TTC549 (cell line): ENCODE results near the gene TINAGL1.

ENCODE experiments used
- FAIRE-seq: peaks from 2 replicates; lab custom pipeline; 2012; peaks lifted over from hg19 to GRCh38; lab: Jason Lieb, UNC

The TINAGL1 gene

GRCh38 chr1:31576201-31576669 is at the start of gene TINAGL1:
Gene TINAGL1, plus strand, starts transcription at chr1:31576515. Its CDS starts 634 bp downstream, at chr1:31577149.
- no peak for FAIRE-seq

GRCh38 chr1:31529999-31530684 is 46.2 kb upstream of the TINAGL1 start:
- FAIRE-seq: no peak

- FAIRE-seq: no peak
Observed at GRCh38 chr1:31531177-31531999, 44.9 kb upstream of the TINAGL1 start.

GRCh38 chr1:31532173-31532572 is 44.1 kb upstream of the TINAGL1 start:
- FAIRE-seq: no peak

GRCh38 chr1:31535561-31535960 is 40.8 kb upstream of the TINAGL1 start:
- no peak for FAIRE-seq

GRCh38 chr1:31539329-31539728 is 37.0 kb upstream of the TINAGL1 start:
- FAIRE-seq: no peak

- FAIRE-seq: no peak
Observed at GRCh38 chr1:31541194-31541593, 35.1 kb upstream of the TINAGL1 start.

GRCh38 chr1:31545927-31546540 is 30.3 kb upstream of the TINAGL1 start:
- FAIRE-seq: no peak

- no peak for FAIRE-seq
Observed at GRCh38 chr1:31548534-31548906, 27.8 kb upstream of the TINAGL1 start.

GRCh38 chr1:31548907-31549808 is 27.2 kb upstream of the TINAGL1 start:
- FAIRE-seq: no peak

GRCh38 chr1:31549809-31550620 is 26.3 kb upstream of the TINAGL1 start:
- FAIRE-seq: no peak

GRCh38 chr1:31551208-31551607 is 25.1 kb upstream of the TINAGL1 start:
- no peak for FAIRE-seq

- FAIRE-seq: no peak
Observed at GRCh38 chr1:31552489-31552888, 23.8 kb upstream of the TINAGL1 start.

- FAIRE-seq: no peak
Observed at GRCh38 chr1:31556481-31557006, 19.8 kb upstream of the TINAGL1 start.

- FAIRE-seq: no peak
Observed at GRCh38 chr1:31559715-31560114, 16.6 kb upstream of the TINAGL1 start.

- FAIRE-seq: no peak
Observed at GRCh38 chr1:31560394-31560793, 15.9 kb upstream of the TINAGL1 start.

GRCh38 chr1:31562707-31563360 is 13.5 kb upstream of the TINAGL1 start:
- FAIRE-seq: no peak

GRCh38 chr1:31564606-31564989 is 11.7 kb upstream of the TINAGL1 start:
- no peak for FAIRE-seq

GRCh38 chr1:31567956-31568570 is 8.3 kb upstream of the TINAGL1 start:
- no peak for FAIRE-seq
